Central memory CD8-positive, alpha-beta T cell (primary cell): ENCODE results near the gene MYL3.
"Not testable (repeated sequence)": the region's sequence is repeated elsewhere in the genome, so short reads cannot be mapped to it uniquely, and the experiment has no call there.

Experiments
- ATAC-seq: fragments of 150-1000 bp; cut with Tn5 transposase; replicated peaks from 2 replicates; pipeline ENCODE4 v1.10.0; 2022; ENCODE audit warnings: mild to moderate bottlenecking, moderate FRiP score, moderate number of reproducible peaks; ENCODE audit not compliant: poor library complexity, severe bottlenecking; ENCODE audit errors: extremely low read depth
- DNase-seq, 2 donors: peaks; one replicate each; pipeline ENCODE4 v3.0.0; 2021; ENCODE audit warnings: low spot score in 2 of 2
- H3K27ac Mint-ChIP-seq: one replicate; pipeline ENCODE4 v1.8.0; 2022; ENCODE audit warnings: low read depth, mild to moderate bottlenecking, moderate library complexity, mixed read lengths
- H3K27me3 Mint-ChIP-seq: one replicate; pipeline ENCODE4 v1.8.0; 2022; ENCODE audit warnings: mixed read lengths
- H3K36me3 Mint-ChIP-seq: one replicate; pipeline ENCODE4 v1.8.0; 2022; ENCODE audit warnings: mild to moderate bottlenecking, moderate library complexity, mixed read lengths; ENCODE audit not compliant: insufficient read depth
- H3K4me1 Mint-ChIP-seq: one replicate; pipeline ENCODE4 v1.8.0; 2022; ENCODE audit warnings: mixed read lengths
- H3K4me3 Mint-ChIP-seq: one replicate; pipeline ENCODE4 v1.8.0; 2022; ENCODE audit warnings: mild to moderate bottlenecking, moderate library complexity, mixed read lengths
- H3K9me3 Mint-ChIP-seq: one replicate; pipeline ENCODE4 v1.8.0; 2022; ENCODE audit warnings: mixed read lengths

Gene MYL3

GRCh38 chr3:46863261-46863782 lies at the start of gene MYL3:
TSS of gene MYL3 (minus strand) at chr3:46863444. CDS start at chr3:46863390, 54 bp downstream.
- ATAC-seq, result no peak
- no peaks in the 10 kb centered on the region for H3K9me3 Mint-ChIP-seq
- no peaks in the 10 kb centered on the region for H3K4me1 Mint-ChIP-seq
- no peak within 1 kb of the TSS for H3K4me3 Mint-ChIP-seq
- DNase-seq, result no peak
- H3K27me3 Mint-ChIP-seq, result peaks cover 2% of the 10 kb centered on the region
- no peak within 1 kb of the TSS for H3K27ac Mint-ChIP-seq
- H3K36me3 Mint-ChIP-seq, result no peaks in the 10 kb centered on the region

GRCh38 chr3:46912986-46913385 lies 49.7 kb upstream of the MYL3 start:
- peaks cover 40% of the 10 kb centered on the region for H3K4me1 Mint-ChIP-seq
- H3K4me3 Mint-ChIP-seq, result no peak overlapping the region
- no peaks in the 10 kb centered on the region for H3K27me3 Mint-ChIP-seq
- no peak for ATAC-seq
- no peak overlapping the region for H3K27ac Mint-ChIP-seq
- no peak for DNase-seq
- no peaks in the 10 kb centered on the region for H3K9me3 Mint-ChIP-seq
- peaks cover 9% of the 10 kb centered on the region for H3K36me3 Mint-ChIP-seq

- H3K4me3 Mint-ChIP-seq, H3K36me3 Mint-ChIP-seq, ATAC-seq, H3K27ac Mint-ChIP-seq, H3K9me3 Mint-ChIP-seq, H3K27me3 Mint-ChIP-seq, DNase-seq: not testable (repeated sequence)
- H3K4me1 Mint-ChIP-seq, result peaks cover 27% of the 10 kb centered on the region
Measured at GRCh38 chr3:46910914-46911313, 47.7 kb upstream of the MYL3 start.

- Mint-ChIP-seq H3K4me3 (no peak overlapping the region), H3K36me3 (no peaks in the 10 kb centered on the region), H3K4me1 (peaks cover 21% of the 10 kb centered on the region), H3K9me3 (no peaks in the 10 kb centered on the region), H3K27me3 (no peaks in the 10 kb centered on the region), H3K27ac (no peak overlapping the region)
- no peak for ATAC-seq
- no peak for DNase-seq
Measured at GRCh38 chr3:46910166-46910760, 47.0 kb upstream of the MYL3 start.

GRCh38 chr3:46909535-46910161 lies 46.4 kb upstream of the MYL3 start:
- Mint-ChIP-seq H3K9me3 (no peaks in the 10 kb centered on the region), H3K4me1 (peaks cover 17% of the 10 kb centered on the region), H3K36me3 (no peaks in the 10 kb centered on the region), H3K4me3 (no peak overlapping the region), H3K27ac (peak overlapping the region; percentile 23), H3K27me3 (no peaks in the 10 kb centered on the region)
- DNase-seq (peak; percentile 64 to 68), ATAC-seq (peak; percentile 69)

- no peaks in the 10 kb centered on the region for H3K36me3 Mint-ChIP-seq
- no peak for ATAC-seq
Measured at GRCh38 chr3:46908986-46909534, 45.8 kb upstream of the MYL3 start.

GRCh38 chr3:46908294-46908985 lies 45.2 kb upstream of the MYL3 start:
- H3K9me3 Mint-ChIP-seq, result no peaks in the 10 kb centered on the region
- H3K27me3 Mint-ChIP-seq, result no peaks in the 10 kb centered on the region
- H3K4me3 Mint-ChIP-seq, result no peak overlapping the region
- no peak overlapping the region for H3K27ac Mint-ChIP-seq
- no peaks in the 10 kb centered on the region for H3K36me3 Mint-ChIP-seq
- DNase-seq (no peak), ATAC-seq (no peak)
- peaks cover 9% of the 10 kb centered on the region for H3K4me1 Mint-ChIP-seq

More at GRCh38 chr3:46908986-46909534, 45.8 kb upstream of the MYL3 start:
- H3K27me3 Mint-ChIP-seq, result no peaks in the 10 kb centered on the region
- peak overlapping the region; percentile 23 for H3K27ac Mint-ChIP-seq
- H3K4me1 Mint-ChIP-seq, result peaks cover 15% of the 10 kb centered on the region
- H3K4me3 Mint-ChIP-seq, result no peak overlapping the region
- DNase-seq, result no peak
- H3K9me3 Mint-ChIP-seq, result no peaks in the 10 kb centered on the region

- Mint-ChIP-seq H3K4me3 (no peak overlapping the region), H3K9me3 (no peaks in the 10 kb centered on the region), H3K4me1 (peaks cover 5% of the 10 kb centered on the region), H3K27ac (no peak overlapping the region), H3K36me3 (no peaks in the 10 kb centered on the region), H3K27me3 (no peaks in the 10 kb centered on the region)
- ATAC-seq (no peak), DNase-seq (no peak)
Measured at GRCh38 chr3:46907960-46908293, 44.7 kb upstream of the MYL3 start.

GRCh38 chr3:46907271-46907670 lies 44.0 kb upstream of the MYL3 start:
- Mint-ChIP-seq H3K9me3 (no peaks in the 10 kb centered on the region), H3K27ac (no peak overlapping the region), H3K36me3 (no peaks in the 10 kb centered on the region), H3K4me3 (no peak overlapping the region), H3K4me1 (peaks cover 5% of the 10 kb centered on the region), H3K27me3 (no peaks in the 10 kb centered on the region)
- ATAC-seq (no peak), DNase-seq (no peak)

GRCh38 chr3:46906471-46907058 lies 43.3 kb upstream of the MYL3 start:
- ATAC-seq, result no peak
- no peak overlapping the region for H3K4me3 Mint-ChIP-seq
- H3K9me3 Mint-ChIP-seq, result no peaks in the 10 kb centered on the region
- H3K4me1 Mint-ChIP-seq, result peaks cover 5% of the 10 kb centered on the region
- no peak for DNase-seq
- H3K36me3 Mint-ChIP-seq, result no peaks in the 10 kb centered on the region
- no peak overlapping the region for H3K27ac Mint-ChIP-seq
- no peaks in the 10 kb centered on the region for H3K27me3 Mint-ChIP-seq

- Mint-ChIP-seq H3K27me3 (no peaks in the 10 kb centered on the region), H3K36me3 (no peaks in the 10 kb centered on the region), H3K4me1 (peaks cover 5% of the 10 kb centered on the region), H3K4me3 (no peak overlapping the region), H3K9me3 (no peaks in the 10 kb centered on the region), H3K27ac (no peak overlapping the region)
- no peak for DNase-seq
- ATAC-seq, result no peak
Measured at GRCh38 chr3:46905661-46906451, 42.6 kb upstream of the MYL3 start.

- Mint-ChIP-seq H3K9me3 (no peaks in the 10 kb centered on the region), H3K27ac (no peak overlapping the region)
Measured at GRCh38 chr3:46905213-46905560, 41.9 kb upstream of the MYL3 start.

More at GRCh38 chr3:46905213-46905560, 41.9 kb upstream of the MYL3 start:
- Mint-ChIP-seq H3K27me3 (no peaks in the 10 kb centered on the region), H3K4me1 (peaks cover 5% of the 10 kb centered on the region), H3K4me3 (no peak overlapping the region), H3K36me3 (no peaks in the 10 kb centered on the region)
- no peak for ATAC-seq
- DNase-seq, result no peak
